ENCODE results near the gene GID8. TPM values are rescaled to one million over a fixed set of nuclear protein-coding genes. Genes with fewer than 3 reads are reported as not detected.

GID8 gene
- polyA plus RNA-seq, 1 donor: 57.8 TPM

Other genes starting within 250 kb of the GID8 start
- gene NTSR1, start 229.3 kb upstream of the GID8 start, polyA plus RNA-seq (ENCODE audit: insufficient read length): 1.5 TPM
- 14.8 TPM for gene MRGBP, start 141.7 kb upstream of the GID8 start, polyA plus RNA-seq (ENCODE audit: insufficient read length)
- gene OGFR, start 133.3 kb upstream of the GID8 start, polyA plus RNA-seq (ENCODE audit: insufficient read length): 24.6 TPM
- gene COL9A3, start 121.1 kb upstream of the GID8 start, polyA plus RNA-seq (ENCODE audit: insufficient read length): 10.3 TPM
- 12.6 TPM for gene TCFL5, start 76.3 kb upstream of the GID8 start, polyA plus RNA-seq (ENCODE audit: insufficient read length)
- 66.2 TPM for gene DIDO1, start 11.6 kb upstream of the GID8 start, polyA plus RNA-seq (ENCODE audit: insufficient read length)
- 1.7 TPM for gene SLC17A9, start 14.6 kb downstream of the GID8 start, polyA plus RNA-seq (ENCODE audit: insufficient read length)
- not detected for gene BHLHE23, start 68.8 kb downstream of the GID8 start, polyA plus RNA-seq (ENCODE audit: insufficient read length)